ENCODE measurements around the gene DUS1L.

The DUS1L gene

DNA sequence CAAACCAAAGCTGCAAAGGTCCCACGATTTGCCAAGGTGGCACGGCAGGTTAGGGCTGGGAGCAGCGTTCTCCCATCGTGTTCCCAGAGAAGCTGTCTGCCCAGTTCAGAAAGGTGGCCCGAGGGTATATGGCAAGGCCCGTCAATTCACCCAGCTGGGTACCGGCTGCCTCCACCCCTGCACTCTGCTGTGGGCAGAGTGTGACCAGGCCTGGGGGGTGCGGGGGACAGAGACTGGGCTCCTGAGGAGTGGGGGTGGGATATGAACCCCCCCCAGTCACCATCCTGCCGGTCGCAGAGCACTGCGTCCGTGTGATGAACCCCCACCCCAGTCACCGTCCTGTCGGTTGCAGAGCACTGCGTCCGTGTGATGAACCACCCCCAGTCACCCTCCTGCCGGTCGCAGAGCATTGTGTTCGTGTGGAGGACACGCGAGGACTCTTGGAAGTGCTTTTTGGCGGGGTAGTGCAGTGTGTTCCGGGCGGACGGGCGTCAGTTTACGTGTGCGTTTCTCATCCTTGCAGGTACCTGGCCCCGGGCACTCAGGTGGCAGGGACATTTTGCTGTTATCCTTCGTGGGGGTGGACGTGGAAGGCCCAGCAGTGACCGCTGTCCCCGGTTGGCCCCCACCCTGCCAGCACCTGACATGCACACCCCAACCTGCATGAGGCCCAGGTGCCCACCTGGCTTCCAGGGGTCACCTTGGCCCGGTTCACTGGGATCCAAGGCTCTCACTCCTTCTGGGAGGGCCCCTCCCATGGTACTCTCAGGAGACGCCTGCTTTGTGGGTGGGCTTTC, 35.1 kb upstream of the DUS1L start:
- no peak for DNase-seq

DNA sequence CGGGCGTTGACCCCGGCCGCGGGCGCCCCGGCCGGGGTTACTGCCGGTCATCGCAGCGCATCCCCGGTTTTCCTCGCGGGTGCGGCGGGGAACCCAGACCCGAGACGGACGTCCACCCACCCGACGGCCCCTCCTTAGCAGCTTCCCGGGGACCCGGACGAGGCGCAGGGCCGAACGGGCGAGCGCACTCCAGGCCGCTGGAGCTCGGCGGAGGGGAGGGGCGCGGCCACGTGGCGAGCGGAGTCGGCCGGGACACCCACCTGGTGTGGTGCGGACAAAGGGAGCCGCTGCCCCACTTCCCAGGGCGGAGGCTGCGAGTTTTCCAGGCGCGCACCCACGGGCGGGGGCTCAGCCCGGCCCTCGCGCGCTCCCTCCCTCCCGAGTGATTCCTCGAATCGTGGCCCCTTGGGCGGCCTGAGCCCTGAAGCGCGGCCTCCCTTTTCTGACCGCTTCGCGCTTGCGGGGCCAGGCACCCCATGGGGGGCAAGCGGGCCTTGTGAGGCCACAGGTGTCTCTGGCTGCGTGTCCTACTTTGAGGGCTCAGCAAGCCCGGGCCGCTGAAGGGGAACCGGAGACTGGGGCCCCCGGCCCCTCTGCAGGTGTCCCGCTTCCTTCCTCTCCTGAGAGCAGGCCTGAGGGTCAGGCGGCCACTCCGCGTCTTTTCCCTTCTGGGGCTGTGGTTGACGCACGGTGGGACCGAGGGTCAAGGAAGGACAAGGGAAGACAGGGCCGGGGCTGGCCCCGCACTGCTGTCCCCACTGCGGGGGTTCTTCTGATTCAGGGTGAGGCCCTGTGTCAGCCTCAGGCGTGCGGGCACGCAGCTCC, 33.5 kb upstream of the DUS1L start:
- no peak for DNase-seq

DNA sequence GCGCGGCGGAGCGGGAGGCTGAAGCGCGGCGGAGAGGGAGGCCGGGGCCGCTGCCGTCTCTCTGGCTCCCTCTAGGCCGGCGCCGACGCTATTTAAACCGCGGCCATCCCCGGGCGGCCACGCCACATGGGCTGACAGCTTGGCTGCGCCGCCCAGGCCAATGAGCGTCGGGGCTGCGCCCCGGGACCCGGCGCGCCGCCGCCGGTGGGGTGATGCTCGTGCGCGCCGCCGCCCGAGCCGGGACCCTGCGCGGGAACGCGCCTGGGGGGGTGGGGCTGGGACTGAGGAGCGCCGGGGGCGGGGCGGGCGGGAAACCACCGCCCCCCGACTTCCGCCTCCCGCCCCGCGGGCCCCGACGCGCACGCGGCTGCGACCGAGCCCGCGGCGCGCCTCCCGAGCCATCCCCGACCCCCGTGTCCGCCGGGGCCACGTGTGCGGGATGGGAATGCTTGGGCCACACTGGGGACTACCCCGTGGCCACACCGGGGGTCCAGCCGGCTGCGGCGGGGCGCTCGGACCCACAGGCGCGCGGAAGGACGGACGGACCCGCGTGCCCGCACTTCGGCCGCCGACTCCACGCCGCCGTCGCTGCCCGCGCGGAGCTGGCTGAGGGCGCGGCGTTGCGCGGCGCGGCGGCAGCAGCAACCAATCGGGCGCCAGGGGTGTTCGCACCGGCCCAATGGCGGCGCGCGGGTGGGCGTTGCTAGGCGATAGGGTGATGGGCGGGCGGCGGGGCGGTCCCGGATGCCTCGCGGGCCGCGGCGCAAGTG, 32.8 kb upstream of the DUS1L start, which contains the start of gene FASN:
Gene FASN, minus strand, starts transcription at position 68 of the 770 bp plus-strand sequence. CDS start 1,791 bp downstream, outside the sequence.
- peak; percentile 98 for DNase-seq

DNA sequence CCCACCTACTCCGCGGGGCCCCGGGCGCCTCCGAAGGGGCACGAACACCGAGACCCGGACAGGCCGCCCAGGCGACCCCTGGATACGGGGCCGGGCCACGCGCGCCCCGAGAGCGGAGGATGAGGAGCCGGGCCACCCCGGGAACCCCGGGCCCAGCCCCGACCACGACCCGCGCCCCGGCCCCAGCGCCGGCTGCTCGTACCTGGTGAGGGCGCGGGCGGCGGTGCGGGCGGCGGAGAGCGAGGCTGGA, 32.2 kb upstream of the DUS1L start:
- DNase-seq = no peak

DNA sequence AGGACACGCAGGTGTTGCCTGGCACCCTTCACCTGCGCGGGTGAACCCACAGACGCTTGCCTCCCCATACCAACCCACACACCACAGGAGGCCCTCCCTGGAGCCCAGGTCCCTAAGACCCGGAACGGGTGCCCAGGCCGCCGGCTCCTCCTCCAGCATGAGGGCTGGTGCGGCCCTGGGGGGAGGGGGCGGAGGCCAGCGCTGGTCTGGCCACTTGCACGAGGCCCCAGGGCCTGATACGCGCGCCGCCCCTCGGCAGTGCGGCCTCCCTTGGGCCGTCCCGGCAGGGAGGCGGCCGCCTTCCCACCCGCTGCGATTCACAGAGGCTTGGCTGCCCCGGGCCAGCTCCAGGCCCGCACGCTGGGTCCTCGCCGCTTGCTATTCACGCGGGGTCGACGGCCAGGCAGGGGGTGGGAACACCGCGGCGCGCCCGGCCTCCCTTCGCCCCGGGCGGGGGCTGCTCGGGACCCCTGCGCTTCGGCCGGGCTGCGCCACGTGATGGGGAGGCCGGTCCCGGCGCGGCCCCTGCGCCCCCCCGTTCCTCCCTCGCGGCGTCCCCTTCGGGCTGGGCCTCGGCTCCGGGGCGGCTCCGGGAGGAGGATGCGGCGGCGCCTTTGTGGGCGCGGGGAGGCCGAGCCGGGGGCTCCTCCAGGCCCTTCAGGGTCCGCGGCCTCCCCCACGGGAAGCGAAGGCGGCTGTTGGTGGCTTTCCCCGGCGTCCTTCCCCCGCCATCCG, 31.7 kb upstream of the DUS1L start:
- peak; percentile 39 for DNase-seq

DNA sequence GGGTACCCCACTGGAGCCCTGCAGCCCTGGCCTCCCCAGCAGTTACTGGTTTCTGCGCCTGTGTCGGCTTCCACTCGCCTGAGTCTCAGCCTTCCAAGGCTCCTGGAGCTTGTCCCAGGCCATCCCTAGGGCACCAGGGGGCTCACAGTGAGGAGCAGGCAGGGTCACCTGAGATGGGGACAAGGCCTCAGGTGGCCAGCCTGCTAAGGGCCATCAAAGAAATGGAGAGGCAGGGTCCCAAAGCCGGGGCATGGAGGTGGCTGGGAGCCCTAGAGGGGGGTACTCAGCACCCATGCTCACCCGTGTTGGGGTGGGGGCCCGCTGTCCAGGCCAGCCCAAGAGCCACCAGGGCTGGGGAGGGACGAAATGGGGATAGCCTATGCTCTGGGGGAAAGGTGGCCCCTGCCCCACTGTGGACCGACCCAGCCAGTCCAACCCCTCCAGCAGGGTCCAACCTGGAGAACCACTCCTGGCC, 31.1 kb upstream of the DUS1L start:
- no peak for DNase-seq

DNA sequence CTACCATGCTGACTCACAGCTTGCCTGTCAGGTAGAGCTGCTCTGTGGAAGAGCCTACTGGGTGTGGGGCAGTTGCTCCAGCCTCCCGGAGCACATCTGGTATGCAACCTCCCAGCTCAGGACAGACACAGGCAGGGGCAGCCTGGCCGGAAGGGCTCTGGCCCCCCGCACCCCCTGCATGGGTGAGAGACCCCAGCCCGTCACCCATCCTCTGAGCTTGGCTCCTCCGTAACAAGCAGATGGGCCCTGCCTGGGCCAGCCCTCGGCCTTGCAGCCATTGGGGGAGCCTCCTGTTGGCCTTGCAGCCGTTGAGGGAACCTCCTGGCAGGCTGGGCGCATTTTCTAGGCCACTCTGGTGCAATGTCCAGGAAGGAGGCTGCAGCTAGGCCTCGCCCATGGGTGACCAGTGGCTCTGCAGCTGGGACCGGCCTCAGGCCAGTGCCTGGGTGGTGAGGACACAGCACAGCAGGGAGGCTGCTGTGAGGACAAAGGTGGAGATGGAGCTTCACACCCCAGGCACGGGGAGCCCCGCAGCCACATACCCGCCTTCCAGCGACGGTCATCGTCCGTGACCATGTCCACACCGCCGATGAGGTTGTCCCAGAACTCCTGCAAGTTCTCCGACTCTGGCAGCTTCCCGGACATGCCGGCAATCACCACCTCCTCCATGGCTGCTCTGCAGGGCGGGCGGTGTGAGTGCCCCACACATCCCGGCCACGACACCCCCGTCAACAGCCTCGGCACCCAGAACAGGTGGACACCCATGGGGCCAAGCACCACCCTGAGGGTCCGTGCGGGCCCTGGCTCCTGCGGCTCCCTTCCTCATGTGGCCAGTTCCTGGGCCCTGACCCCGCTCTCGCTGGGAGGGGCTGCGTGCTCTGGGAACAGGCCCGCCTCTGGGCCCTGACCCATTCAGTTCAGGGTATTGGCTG, 30.4 kb upstream of the DUS1L start:
- DNase-seq = no peak

DNA sequence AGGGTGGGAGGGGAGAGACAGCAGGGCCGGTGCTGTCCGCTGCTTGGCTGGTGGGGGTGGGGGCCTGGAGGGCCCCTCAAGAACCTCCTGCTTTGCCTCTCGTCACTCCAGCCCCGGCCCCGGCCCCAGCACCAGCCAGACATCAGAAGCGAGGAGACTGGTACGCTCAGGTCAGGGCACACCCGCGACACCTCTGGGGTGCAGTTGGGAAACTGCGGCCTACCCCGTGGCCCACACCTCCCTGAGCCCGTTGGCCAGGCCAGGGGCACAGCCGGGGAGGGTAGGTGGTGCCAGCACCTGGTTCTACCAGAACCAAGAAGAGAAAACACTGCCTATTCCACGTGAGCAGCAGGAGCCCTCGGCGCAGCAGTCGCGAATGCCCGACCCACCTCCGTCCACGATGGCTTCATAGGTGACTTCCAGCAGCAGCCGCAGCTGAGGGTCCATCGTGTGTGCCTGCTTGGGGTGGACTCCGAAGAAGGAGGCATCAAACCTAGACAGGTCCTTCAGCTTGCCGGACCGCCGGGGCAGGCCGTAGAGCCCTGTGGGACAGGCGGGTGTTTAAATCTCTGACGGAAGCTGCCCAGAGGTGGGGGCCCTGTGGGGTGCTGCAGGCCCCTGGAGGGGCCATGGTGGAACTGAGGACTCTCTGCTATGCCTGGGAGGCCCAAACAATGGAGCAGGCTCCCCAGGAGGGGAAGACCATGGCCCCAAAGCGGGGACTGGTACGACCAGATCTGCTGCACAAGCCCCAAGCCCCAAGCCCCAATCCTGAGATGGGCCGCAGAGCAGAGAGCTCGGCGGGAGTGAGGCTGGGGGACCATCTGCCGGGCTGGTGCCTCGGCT, 29.6 kb upstream of the DUS1L start:
- DNase-seq = no peak

DNA sequence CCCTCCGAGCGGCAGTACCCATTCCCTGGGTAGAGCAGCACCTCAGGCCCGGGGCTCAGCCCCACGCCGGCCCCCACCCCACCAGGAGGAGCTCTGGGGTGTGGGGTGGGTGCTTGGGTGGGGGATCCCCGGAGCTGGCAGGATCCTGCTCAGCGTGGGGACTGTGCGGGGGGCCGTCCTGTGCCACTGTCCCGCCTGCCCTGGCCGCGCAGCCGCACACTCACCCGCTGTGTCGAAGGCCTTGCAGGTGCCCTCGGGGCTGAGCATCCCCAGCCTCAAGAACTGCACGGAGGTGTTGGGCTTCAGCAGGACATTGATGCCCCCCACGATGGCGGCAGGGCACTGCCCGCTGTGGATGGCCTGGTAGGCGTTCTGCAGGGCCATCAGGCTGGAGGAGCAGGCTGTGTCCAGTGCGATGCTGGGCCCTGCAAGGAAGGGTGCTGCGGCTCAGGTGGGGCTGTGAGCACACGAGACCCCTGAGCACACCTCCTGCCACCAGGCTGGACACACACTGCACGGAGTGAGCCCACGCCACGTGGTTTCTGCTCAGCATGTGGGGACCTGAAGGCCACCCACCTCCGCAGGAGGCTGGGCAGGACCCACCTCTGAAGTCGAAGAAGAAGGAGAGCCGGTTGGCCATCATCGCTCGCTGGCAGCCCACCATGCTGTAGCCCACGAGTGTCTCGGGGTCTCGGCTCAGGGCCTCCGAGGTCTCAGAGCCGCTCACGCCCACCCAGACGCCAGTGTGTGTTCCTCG, 27.6 kb upstream of the DUS1L start:
- DNase-seq = no peak

DNA sequence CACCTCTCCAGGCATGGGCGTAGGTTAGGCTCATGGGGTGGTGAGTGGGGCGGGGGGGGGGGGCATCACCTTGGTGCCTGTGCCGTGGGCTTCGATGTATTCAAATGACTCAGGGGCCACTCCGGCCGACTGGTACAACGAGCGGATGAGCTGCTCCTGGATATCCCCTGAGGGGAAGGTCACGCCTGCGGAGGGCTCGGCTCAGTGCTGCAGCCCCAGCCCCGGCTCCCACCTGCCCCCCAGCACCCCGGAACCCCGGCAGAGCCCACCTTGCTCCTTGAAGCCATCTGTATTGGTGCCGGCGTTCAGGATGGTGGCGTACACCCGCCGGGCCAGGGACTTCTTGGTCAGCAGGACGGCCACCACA, 27.0 kb upstream of the DUS1L start:
- DNase-seq = no peak

DNA sequence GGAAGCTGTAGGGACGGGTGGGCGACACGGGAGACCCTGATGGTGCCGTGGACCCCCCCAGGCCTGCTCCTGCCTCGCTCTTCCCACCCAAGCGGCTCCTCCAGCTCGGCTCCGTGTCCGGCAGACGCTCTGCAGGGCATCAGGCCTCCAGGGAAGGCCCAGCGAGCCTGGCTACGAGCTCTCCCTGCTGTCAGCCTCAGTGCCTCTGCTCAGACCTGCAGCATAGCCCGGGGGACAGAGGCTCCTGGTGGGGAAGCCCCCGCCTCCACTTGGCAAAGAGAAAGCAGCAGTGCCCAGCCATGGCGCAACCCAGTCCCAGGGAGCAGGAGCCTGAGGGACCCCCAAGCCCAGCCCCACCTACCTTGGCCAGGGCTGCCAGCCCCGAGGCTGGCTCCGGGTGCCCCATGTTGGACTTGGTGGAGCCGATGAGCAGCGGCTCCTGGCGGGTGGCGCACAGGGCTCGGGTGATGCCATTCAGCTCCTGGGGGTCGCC, 26.5 kb upstream of the DUS1L start:
- no peak for DNase-seq

DNA sequence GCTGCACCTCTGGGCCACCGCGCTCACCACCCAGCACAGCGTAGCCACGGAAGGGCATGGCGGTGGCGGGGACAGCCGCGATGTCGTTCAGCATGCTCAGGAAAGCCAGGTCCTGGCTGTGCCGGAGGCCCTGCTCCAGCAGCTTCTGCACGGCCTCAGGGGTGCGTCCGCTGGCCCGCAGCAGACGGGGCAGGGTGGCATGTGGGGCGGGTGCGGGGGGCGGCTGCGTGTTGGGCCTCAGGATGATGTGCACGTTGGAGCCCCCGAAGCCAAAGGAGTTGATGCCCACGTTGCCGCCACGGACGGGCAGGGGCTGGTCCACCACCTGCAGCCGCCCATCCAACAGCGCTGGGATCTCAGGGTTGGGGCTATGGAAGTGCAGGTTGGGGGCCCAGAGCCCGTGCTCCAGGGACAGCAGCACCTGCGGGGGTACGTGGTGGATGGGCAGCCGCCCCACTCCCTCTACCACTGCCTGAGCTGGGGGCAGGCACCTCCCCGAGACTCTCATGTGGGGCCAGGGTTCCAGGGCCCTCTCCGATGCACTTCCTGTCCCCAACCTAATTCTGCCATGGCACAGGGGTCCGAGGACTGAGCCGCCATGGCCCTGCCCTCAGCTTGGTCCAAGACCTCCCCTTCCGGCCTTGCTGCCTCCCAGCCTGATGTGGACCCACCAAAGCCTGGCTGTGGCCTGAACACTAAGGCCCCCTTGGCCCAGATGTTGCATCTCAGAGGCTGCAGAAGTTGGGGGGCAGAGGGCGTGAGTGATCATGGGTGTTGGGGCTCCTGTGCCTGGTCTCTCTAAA, 25.9 kb upstream of the DUS1L start:
- no peak for DNase-seq

DNA sequence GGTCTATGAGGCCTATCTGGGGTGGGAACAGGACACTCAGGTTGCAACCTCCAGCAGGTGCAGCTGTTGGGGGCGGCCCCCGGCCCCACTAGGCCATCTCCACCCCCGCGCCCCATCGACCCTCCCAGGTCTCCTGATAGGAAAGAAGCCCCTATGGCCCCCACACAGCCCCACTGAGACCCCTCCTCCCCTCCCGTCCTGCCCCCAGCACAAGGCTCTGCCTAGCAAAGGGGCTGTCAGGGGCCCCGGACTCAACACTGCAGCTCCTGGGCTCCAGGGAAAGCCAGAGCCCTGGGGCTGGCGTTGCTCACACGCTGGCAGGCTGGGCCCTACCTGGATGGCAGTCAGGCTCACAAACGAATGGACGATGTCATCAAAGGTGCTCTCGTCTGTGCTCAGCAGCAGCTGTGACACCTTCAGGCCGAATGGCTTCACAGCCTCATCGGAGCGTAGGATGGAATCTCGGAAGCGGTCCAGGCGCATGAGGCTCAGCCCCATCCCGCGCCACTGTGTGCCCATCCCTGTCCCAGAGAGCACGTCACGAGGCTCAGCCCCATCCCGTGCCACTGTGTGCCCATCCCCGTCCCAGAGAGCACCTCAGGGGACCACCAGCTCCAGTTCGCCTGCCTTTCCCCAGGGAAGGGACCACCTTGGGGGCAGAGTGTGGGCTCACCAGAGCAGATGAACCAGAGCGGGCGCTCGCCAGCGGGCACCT, 25.1 kb upstream of the DUS1L start:
- DNase-seq = no peak

DNA sequence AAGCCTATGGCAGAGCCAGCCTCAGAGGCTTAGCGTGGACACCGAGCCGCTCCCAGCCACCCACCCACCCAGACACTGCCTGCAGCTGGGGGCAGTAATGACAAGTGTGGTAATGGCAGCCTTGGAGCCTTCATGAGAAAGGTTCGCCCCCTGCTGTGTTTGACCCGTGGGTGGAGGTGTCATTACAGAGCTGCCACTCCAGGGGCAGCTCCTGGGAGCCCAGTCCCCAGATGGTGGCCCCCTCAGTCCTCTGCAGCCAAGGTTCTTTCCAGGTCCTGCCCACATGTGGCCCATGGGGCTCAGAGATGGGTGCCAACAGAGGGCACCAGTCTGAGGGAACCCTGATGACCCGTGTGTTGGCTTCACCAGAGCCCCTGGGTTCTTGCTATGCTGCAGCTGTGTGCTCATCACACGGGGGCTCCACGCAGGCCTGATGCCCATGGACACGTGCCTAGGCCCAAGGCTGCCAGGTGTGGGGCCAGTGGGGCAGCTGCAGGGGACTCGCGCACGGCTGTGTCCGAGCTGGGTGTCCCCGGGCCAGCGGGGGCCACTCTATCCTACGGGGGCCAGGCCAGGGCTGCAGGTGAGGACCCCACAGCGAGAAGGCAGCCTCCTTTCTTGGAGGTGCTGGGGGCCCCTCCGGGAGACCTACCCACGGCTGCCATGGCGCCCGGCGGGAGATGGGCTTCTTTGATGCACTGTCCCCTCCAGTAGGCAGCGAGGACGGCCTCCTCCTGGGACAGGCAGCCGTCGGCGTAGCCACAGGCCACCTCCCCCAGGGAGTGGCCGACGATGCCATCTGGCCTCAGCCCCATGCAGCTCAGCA, 24.3 kb upstream of the DUS1L start:
- DNase-seq = no peak

DNA sequence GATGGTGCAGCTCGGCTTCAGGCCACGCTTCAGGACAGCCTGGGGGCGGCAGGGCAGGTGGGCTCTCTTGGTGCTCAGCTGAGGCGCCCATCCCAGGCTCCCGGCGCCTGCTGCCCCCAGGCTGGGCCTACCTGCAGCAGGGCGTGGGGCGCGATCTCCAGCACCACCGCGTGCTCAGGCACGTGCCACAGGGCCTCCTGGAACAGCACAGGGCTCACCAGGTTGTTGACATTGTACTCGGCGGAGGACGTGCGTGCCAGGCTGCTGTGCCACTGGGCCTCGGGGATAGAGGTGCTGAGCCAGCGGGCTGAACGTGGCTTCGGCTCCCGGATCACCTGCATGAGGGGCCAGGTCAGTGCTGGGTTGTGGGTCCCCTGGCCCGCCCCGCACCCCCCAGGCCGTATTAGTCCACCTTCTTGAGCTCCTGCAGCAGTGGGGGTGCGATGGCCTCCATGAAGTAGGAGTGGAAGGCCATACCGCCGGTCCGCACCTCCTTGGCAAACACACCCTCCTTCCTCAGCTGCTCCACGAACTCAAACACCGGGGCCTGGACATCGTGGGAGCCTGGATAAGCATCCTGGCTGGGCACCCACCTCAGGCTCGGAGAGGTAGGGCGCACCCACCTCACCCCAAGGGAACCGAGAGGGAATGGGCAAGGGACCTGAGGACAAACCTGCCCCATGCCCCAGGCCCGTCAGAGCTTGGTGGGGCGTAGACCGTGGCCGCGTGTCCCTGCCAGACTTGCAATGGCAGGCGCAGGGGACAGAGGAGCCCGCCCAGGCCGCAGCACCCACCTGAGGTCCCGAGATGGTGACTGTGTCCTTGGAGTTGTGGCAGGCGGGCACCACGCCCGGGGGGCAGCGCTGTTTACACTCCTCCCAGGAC, 23.5 kb upstream of the DUS1L start:
- no peak for DNase-seq

All from activated CD4-positive, alpha-beta T cell treated with anti-CD3 and anti-CD28 coated beads, Interleukin-10, Interleukin-2, amounts not matched to agents 100 ng/mL and 50 ng/mL, durations not matched to agents 16 hours and 8 hours (primary cell).